ES-I3 (cell line): ENCODE data around the gene STPG1.

Source experiments
- H3K36me3 ChIP-seq: 2 replicates; pipeline ENCODE4 v1.6.1; 2013; ENCODE audit warnings: mild to moderate bottlenecking, low read length, control low read depth, moderate library complexity; ENCODE audit not compliant: insufficient read depth
- H3K4me1 ChIP-seq: 2 replicates; pipeline ENCODE4 v1.6.1; 2013; ENCODE audit warnings: mild to moderate bottlenecking, control low read depth, low read length; ENCODE audit not compliant: insufficient read depth
- H3K9ac ChIP-seq: 2 replicates; pipeline ENCODE4 v1.6.1; 2013; ENCODE audit warnings: low read depth, mild to moderate bottlenecking, low read length, moderate library complexity
- H3K9me3 ChIP-seq: 2 replicates; pipeline ENCODE4 v1.6.1; 2013; ENCODE audit warnings: mild to moderate bottlenecking, low read length, moderate library complexity; ENCODE audit not compliant: control insufficient read depth, insufficient read depth

The STPG1 gene

GRCh38 chr1:24417681-24418080 is 4.1 kb upstream of the STPG1 start:
- Histone ChIP-seq H3K9me3 (no peaks in the 10 kb centered on the region), H3K4me1 (peaks cover 17% of the 10 kb centered on the region), H3K9ac (no peak overlapping the region), H3K36me3 (no peaks in the 10 kb centered on the region)

DNA sequence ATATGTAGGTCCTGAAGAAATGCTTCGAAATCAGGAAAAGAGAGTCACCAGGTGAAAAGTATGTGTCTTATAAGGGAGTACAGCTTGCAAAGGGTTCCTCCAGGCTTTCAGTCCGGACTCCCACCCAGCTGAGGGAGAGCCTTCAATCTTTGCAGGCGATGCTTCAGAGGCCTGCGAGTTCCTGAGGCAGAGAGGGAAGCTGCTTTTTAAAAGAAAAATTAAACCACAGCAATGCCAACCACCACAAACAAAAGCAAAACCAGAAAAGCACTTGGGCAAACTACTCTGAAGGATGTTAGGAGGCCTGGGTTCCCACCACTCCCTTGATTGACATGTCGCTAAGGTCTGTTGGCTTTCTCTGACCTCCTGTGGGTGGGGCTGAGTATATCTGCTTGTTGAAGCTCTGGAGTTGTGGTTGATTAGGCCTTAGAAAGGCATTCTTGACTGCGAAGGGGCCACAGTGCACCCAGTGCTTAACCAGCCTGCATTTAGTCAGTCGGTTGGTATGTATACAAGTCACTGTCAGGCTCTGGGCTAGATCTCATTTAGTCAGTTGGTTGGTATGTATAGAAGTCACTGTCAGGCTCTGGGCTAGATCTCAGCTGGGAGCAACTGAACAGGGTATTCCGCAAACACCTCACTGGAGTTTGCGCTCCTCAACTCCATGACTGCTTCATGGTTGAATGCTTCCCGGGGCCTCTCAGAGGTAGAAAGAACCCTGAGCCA is 3.2 kb upstream of the STPG1 start:
- peak overlapping the region; percentile 77; the same call in 1 of the 2 replicates for H3K9ac ChIP-seq
- H3K9me3 ChIP-seq, result no peaks in the 10 kb centered on the region
- no peaks in the 10 kb centered on the region for H3K36me3 ChIP-seq
- H3K4me1 ChIP-seq, result peaks cover 17% of the 10 kb centered on the region

- H3K9me3 ChIP-seq, result no peaks in the 10 kb centered on the region
- peaks cover 17% of the 10 kb centered on the region for H3K4me1 ChIP-seq
- H3K9ac ChIP-seq, result peak overlapping the region; percentile 77
- H3K36me3 ChIP-seq, result no peaks in the 10 kb centered on the region
These were observed 2.5 kb upstream of the STPG1 start for GRCh38 chr1:24415910-24416665.

DNA sequence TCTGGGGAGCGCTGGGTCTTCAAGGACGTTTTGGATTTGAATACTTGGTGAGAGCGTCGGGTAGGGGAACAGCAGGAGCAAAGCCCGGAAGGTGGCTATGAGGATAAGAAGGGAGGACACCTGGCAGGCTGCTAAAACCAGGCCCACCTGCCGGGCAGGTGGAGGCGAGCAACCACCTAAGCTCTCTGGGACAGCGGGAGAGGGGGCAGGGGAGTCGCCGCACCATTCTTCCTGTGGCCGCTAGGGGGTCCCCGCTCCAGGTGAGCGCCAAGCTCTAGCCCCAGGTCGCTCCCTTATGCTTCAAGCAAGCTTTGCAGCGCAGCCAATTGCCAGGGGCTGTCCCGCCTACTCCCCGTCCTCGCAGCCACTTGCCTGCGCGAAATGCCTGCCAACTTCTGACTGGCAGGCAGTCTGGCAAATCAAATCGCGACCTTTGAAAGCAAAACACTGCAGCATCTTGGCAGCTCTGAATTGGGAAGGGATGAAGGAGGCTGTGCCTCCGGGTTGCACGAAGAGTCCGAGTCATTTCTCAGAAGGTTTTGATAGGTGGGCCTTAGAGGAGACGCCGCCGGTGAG is 1.8 kb upstream of the STPG1 start, which contains the start of gene NIPAL3:
Gene NIPAL3, plus strand, starts transcription at position 469 of the 576 bp plus-strand sequence. CDS start 3,746 bp downstream, outside the sequence.
- Histone ChIP-seq H3K9me3 (no peaks in the 10 kb centered on the region), H3K9ac (peak within 1 kb of the TSS; percentile 77), H3K4me1 (peaks cover 17% of the 10 kb centered on the region), H3K36me3 (no peaks in the 10 kb centered on the region)

DNA sequence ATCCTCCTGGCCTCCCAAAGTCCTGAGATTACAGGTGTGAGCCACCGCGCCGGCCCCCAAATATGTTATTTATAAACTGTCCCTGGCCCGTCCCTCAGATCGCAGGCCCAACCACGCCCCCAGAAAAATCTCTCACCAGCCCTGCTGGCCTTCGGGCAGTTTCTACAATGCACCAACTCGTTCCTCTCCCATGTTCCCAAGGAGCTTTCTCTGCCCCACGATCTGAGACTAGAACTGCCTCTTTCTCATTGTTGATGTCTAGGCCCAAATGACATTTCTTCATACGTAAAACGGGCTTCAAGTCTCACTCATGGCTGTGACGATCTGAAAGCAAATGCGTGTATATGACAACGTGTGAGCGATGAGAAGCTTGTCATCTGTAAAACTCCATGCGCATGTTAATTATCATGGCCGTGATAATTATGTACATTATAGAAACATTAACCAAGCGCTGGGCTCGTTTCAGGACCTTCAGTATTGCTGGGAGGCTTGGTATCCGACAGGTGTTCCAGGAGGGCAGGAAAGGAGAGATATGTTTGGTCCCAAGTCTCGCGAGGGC is 1.3 kb upstream of the STPG1 start:
- Histone ChIP-seq H3K4me1 (peaks cover 17% of the 10 kb centered on the region), H3K9me3 (no peaks in the 10 kb centered on the region), H3K9ac (peak overlapping the region; percentile 34; the same call in 1 of the 2 replicates), H3K36me3 (no peaks in the 10 kb centered on the region)

- Histone ChIP-seq H3K4me1 (peaks cover 9% of the 10 kb centered on the region), H3K36me3 (no peaks in the 10 kb centered on the region), H3K9me3 (no peaks in the 10 kb centered on the region), H3K9ac (no peak overlapping the region)
These were observed 1.2 kb downstream of the STPG1 start for GRCh38 chr1:24412408-24412807.

DNA sequence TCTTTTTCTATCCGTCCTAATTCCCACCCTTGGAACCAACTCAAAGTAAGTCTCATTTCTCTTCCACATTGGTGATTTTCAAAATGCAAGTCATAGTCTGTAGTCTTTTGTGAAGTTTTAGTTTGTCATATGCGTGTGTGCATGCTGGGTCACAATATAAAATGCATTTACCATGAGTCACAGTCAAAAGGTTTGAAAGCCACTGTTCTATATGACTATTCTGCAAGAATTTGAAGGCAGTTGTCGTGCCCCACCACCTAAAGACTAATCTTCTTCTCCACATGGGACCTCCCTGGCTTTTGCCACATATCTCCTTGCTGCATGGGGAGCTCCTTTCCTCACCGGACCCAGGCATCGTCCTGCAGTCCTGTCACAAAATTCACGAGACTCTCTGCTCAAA is 1.6 kb downstream of the STPG1 start:
- no peaks in the 10 kb centered on the region for H3K9me3 ChIP-seq
- H3K36me3 ChIP-seq, result no peaks in the 10 kb centered on the region
- peaks cover 9% of the 10 kb centered on the region for H3K4me1 ChIP-seq
- H3K9ac ChIP-seq, result no peak overlapping the region

DNA sequence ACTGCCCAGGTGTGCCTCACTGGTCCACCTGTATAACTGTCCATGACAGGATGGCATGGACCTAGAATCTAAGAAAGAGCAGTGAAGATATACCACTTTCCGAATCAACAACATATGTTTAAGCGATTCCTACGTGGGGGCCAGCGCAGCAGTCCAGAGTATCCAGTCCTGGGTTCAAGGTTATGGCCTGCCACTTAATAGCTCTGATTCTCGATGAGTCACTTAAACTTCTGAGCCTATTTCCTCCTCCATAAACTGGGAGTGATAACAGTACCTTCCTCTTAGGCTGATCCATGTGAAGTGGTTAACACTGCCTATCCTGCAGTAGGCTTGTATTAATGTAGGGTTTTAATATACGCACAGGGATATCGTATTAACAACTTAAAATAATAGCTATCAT is 2.8 kb downstream of the STPG1 start:
- no peaks in the 10 kb centered on the region for H3K36me3 ChIP-seq
- peaks cover 4% of the 10 kb centered on the region; the same call in 1 of the 2 replicates for H3K4me1 ChIP-seq
- H3K9me3 ChIP-seq, result no peaks in the 10 kb centered on the region
- no peak overlapping the region for H3K9ac ChIP-seq

DNA sequence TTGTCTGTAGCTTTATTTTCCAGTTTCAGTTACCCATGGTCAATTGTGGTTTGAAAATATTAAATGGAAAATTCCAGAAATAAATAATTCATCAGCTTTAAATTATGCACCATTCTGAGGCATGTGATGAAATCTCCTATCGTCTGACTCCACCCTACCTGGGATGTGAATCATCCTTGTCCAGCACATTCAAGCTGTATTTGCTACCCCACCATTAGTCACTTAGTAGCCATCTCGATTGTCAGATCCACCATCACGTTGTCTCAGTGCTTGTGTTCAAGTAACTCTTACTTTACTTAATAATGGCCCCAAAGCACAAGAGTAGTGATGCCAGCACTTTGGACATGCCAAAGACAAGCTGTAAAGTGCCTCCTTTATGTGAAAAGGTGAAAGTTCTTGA is 4.0 kb downstream of the STPG1 start:
- Histone ChIP-seq H3K4me1 (no peaks in the 10 kb centered on the region), H3K9ac (no peak overlapping the region), H3K36me3 (no peaks in the 10 kb centered on the region), H3K9me3 (no peaks in the 10 kb centered on the region)

DNA sequence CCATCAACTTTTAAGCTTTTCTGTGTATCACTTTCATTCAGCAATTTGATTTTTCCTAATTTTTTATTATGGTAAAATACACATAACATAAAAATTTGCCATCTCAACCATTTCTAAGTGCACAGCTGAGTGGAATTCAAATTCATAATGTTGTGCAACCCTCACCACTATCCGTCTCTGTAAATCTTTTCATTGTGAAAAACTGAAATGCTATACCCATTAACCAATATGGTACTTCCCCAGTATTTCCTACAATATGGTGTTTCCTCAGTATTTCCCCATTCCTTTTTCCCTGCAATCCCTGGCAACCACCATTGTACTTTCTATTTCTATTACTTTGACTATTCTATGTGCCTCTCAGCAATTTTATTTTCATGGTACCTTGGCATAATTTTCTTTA is 6.8 kb downstream of the STPG1 start:
- Histone ChIP-seq H3K9me3 (no peaks in the 10 kb centered on the region), H3K36me3 (no peaks in the 10 kb centered on the region), H3K9ac (no peak overlapping the region), H3K4me1 (no peaks in the 10 kb centered on the region)

DNA sequence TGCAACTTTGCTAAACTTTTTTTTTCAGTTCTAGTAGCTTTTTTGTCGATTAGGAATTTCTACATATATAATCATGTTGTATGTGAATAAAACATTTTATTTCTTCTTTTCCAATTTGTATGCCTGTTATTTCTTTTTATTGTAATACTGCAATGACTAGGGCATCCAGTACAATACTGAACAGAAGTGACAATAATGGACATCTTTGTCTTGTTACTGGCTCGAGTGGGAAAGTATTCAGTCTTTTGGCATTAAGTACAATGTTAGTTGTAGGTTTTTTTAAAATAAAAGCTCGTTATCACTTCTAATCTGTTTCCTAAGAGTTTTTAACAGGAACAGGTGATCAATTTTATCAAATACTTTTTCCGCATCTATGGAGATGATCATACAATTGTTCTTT is 9.8 kb downstream of the STPG1 start:
- Histone ChIP-seq H3K4me1 (no peaks in the 10 kb centered on the region), H3K9ac (no peak overlapping the region), H3K9me3 (no peaks in the 10 kb centered on the region), H3K36me3 (no peaks in the 10 kb centered on the region)

- Histone ChIP-seq H3K9me3 (no peaks in the 10 kb centered on the region), H3K36me3 (no peaks in the 10 kb centered on the region), H3K9ac (no peak overlapping the region), H3K4me1 (no peaks in the 10 kb centered on the region)
These were observed 13.5 kb downstream of the STPG1 start for GRCh38 chr1:24400065-24400464.

DNA sequence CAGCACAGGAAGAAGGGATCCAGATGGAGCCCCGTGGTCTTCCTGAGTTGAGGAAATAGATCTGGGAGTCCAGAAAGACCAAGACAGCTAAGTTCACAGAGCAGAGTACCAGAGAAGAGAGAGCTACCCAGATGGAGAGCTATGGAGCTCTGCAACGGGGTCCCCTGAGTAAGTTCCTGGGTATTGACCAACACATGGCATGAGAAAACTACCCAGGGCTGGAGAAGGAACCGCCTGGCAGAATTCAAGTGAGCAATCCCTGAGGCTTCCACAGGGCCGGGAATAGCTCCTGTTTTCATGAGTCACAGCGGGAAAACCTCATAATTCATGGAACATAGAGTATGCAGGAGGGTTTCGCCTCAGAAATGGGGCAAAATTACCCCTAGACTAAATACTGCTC is 19.7 kb downstream of the STPG1 start:
- Histone ChIP-seq H3K36me3 (no peaks in the 10 kb centered on the region), H3K9me3 (no peaks in the 10 kb centered on the region), H3K4me1 (peaks cover 19% of the 10 kb centered on the region), H3K9ac (no peak overlapping the region)

DNA sequence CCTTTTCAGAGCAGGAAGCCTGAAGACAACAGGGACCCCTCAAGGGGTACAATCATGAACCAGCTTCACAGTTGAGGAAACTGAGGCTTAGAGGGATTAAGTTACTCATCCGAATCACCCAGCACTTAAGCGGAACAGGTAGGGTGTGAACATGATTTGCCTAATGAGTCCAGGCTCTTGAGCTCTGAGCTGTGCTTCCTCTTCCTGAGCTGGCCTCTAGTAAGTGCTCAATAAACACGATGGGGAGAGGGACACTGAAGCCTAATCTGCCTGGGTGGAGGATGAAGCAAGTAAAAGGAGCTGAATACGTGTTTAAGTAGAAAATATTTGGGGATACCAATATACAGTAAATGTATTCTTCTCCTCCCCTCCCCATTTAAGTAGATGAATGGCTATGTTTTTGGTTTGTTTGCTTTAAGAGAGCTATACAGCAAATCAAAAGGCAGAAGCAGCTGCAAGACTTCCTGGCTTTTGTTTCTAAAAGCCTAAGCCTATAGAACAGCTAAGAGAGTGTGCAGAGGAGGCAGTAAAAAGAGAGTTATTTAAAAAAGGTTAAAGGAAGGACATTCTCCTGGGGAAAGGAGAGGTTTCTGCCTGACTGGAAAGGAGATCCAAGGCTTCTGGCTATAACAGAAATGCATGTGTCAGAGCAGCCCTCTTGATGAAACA is 20.5 kb downstream of the STPG1 start:
- H3K9me3 ChIP-seq, result no peaks in the 10 kb centered on the region
- no peak overlapping the region for H3K9ac ChIP-seq
- H3K4me1 ChIP-seq, result peaks cover 19% of the 10 kb centered on the region
- no peaks in the 10 kb centered on the region for H3K36me3 ChIP-seq
